HEK293 (cell line): ENCODE results near the gene MICU2.
"Not testable (repeated sequence)": the region's sequence is repeated elsewhere in the genome, so short reads cannot be mapped to it uniquely, and the experiment has no call there.

Source experiments
- CTCF ChIA-PET: fragments of 350-600 bp; formaldehyde crosslinking; extraction: SDS; loops from one replicate; lab custom pipeline; 2021; ENCODE audit warnings: antibody characterized with exemption; lab: Yijun Ruan, JAX
- POLR2A ChIA-PET: fragments of 300-600 bp; formaldehyde crosslinking; extraction: SDS; loops from one replicate; lab custom pipeline; 2020; ENCODE audit warnings: antibody characterized with exemption, inconsistent platforms; lab: Yijun Ruan, JAX
- H3K27ac ChIP-seq: fragments of 200-500 bp; sonication (Bioruptor generic); 2 replicates; pipeline ENCODE4 v1.5.1; 2014; ENCODE audit warnings: low read depth, low read length, control low read depth, inconsistent platforms; ENCODE audit errors: extremely low read depth
- H3K36me3 ChIP-seq, 2 experiments: fragments of 200-500 bp in 1 of 2; sonication (Bioruptor generic) in 1 of 2; 1 replicate in 1 of 2; 2 replicates in 1 of 2; pipeline ENCODE4 v1.5.1; 2014 to 2017; ENCODE audit warnings: inconsistent platforms in 2 of 2, low read length in 2 of 2; ENCODE audit not compliant: control insufficient read depth in 2 of 2, insufficient read depth in 1 of 2
- H3K4me1 ChIP-seq: fragments of 200-500 bp; sonication (Bioruptor generic); 2 replicates; pipeline ENCODE4 v1.5.1; 2014; ENCODE audit warnings: mild to moderate bottlenecking, low read length, inconsistent platforms; ENCODE audit not compliant: control insufficient read depth, insufficient read depth
- H3K4me3 ChIP-seq: 2 replicates; pipeline ENCODE4 v1.5.1; 2011; ENCODE audit warnings: low read depth, mild to moderate bottlenecking, control low read depth, low read length, moderate library complexity
- H3K9me3 ChIP-seq: fragments of 200-500 bp; sonication (Bioruptor generic); 2 replicates; pipeline ENCODE4 v1.5.1; 2014; ENCODE audit warnings: low read depth, low read length, inconsistent platforms; ENCODE audit not compliant: control insufficient read depth, insufficient read depth
- ZNF121 ChIP-seq: fragments of 450-650 bp; formaldehyde crosslinking; IDR thresholded peaks from 2 replicates; pipeline ENCODE4 v1.5.1; 2016; ENCODE audit warnings: missing biosample characterization, missing genetic modification characterization
- ZNF174 ChIP-seq: fragments of 450-650 bp; formaldehyde crosslinking; IDR thresholded peaks from 2 replicates; pipeline ENCODE4 v1.5.0; 2017; ENCODE audit warnings: missing biosample characterization, mild to moderate bottlenecking, missing genetic modification characterization
- ZNF354C ChIP-seq: fragments of 450-650 bp; formaldehyde crosslinking; IDR thresholded peaks from 2 replicates; pipeline ENCODE4 v1.5.1; 2016; ENCODE audit warnings: missing biosample characterization, missing genetic modification characterization, low read depth, borderline replicate concordance
- ZNF529 ChIP-seq: fragments of 450-650 bp; formaldehyde crosslinking; IDR thresholded peaks from 2 replicates; pipeline ENCODE4 v1.5.1; 2017; ENCODE audit warnings: missing genetic modification characterization, missing biosample characterization; ENCODE audit not compliant: insufficient replicate concordance
- ZNF558 ChIP-seq: fragments of 450-650 bp; formaldehyde crosslinking; IDR thresholded peaks from 2 replicates; pipeline ENCODE4 v1.5.1; 2016; ENCODE audit warnings: missing biosample characterization, missing genetic modification characterization
- ZSCAN23 ChIP-seq: fragments of 450-650 bp; formaldehyde crosslinking; IDR thresholded peaks from 2 replicates; pipeline ENCODE4 v1.5.1; 2016; ENCODE audit warnings: missing biosample characterization, missing genetic modification characterization
- ZSCAN30 ChIP-seq: fragments of 450-650 bp; IDR thresholded peaks from 2 replicates; pipeline ENCODE4 v1.5.1; 2018; ENCODE audit warnings: missing biosample characterization, mild to moderate bottlenecking, missing genetic modification characterization, moderate library complexity
- TF ChIP-seq, protein P1 (sequence below): fragments of 450-650 bp; formaldehyde crosslinking; IDR thresholded peaks from 2 replicates; pipeline ENCODE4 v1.5.1; 2016; ENCODE audit warnings: missing biosample characterization, missing genetic modification characterization, low read depth
- TF ChIP-seq, protein P2 (sequence below): fragments of 450-650 bp; formaldehyde crosslinking; IDR thresholded peaks from 2 replicates; pipeline ENCODE4 v1.5.1; 2016; ENCODE audit warnings: missing biosample characterization, missing genetic modification characterization
- TF ChIP-seq, protein P3 (sequence below): fragments of 450-650 bp; formaldehyde crosslinking; IDR thresholded peaks from 2 replicates; pipeline ENCODE4 v1.5.1; 2016; ENCODE audit warnings: missing biosample characterization, missing genetic modification characterization, borderline replicate concordance
- TF ChIP-seq, protein P4 (sequence below): fragments of 450-650 bp; IDR thresholded peaks from 2 replicates; pipeline ENCODE4 v1.5.1; 2018; ENCODE audit warnings: missing biosample characterization, mild to moderate bottlenecking, missing genetic modification characterization

The MICU2 gene

DNA sequence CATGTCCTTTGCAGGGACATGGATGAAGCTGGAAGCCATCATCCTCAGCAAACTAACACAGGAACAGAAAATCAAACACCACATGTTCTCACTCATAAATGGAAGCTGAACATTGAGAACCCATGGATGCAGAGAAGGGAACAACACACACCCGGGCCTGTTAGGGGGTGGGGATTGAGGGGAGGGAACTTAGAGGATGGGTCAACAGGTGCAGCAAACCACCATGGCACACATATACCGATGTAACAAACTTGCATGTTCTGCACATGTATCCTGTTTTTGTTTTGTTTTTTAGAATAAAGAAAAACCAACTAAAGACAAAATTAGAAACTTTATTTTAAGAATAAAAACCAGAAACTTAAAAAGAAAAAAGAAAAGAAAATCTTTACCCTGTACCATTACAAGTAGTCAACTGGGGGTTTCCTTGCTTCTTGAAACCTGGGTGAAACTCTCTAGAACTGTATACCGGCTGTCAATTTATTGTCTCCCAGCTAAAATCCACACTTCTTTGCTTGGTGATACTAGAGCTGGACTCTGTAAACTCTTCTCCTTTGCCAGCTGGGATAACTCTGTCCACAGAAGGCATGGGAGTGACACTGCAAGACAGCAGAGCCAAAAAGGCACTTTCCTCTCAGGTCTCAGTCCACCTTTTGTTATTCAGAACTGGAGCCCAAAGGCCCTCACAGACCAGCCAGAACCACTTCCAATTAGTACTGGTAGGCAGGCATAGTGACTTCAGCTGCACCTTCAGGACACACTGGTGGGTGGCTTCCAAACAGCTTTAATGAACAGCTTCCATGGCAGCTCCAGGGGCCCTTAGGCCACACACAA lies 9.0 kb downstream of the MICU2 start:
- Histone ChIP-seq H3K36me3 (peaks cover 0 to 3% of the 10 kb centered on the region in 2 experiments; a peak in 1 of 3 replicates), H3K4me1 (no peaks in the 10 kb centered on the region), H3K27ac (no peak overlapping the region), H3K9me3 (no peaks in the 10 kb centered on the region), H3K4me3 (no peak overlapping the region)
- TF ChIP-seq ZNF529 (tag by site-specific recombination) (no peak), ZSCAN23 (tag by site-specific recombination) (no peak), ZSCAN30 (tag by site-specific recombination) (no peak), ZNF354C (tag by site-specific recombination) (no peak), ZNF121 (no peak), ZNF174 (tag by site-specific recombination) (no peak)
- TF ChIP-seq, protein P1, sequence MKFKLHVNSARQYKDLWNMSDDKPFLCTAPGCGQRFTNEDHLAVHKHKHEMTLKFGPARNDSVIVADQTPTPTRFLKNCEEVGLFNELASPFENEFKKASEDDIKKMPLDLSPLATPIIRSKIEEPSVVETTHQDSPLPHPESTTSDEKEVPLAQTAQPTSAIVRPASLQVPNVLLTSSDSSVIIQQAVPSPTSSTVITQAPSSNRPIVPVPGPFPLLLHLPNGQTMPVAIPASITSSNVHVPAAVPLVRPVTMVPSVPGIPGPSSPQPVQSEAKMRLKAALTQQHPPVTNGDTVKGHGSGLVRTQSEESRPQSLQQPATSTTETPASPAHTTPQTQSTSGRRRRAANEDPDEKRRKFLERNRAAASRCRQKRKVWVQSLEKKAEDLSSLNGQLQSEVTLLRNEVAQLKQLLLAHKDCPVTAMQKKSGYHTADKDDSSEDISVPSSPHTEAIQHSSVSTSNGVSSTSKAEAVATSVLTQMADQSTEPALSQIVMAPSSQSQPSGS (tag by site-specific recombination), result no peak
- TF ChIP-seq, protein P2, sequence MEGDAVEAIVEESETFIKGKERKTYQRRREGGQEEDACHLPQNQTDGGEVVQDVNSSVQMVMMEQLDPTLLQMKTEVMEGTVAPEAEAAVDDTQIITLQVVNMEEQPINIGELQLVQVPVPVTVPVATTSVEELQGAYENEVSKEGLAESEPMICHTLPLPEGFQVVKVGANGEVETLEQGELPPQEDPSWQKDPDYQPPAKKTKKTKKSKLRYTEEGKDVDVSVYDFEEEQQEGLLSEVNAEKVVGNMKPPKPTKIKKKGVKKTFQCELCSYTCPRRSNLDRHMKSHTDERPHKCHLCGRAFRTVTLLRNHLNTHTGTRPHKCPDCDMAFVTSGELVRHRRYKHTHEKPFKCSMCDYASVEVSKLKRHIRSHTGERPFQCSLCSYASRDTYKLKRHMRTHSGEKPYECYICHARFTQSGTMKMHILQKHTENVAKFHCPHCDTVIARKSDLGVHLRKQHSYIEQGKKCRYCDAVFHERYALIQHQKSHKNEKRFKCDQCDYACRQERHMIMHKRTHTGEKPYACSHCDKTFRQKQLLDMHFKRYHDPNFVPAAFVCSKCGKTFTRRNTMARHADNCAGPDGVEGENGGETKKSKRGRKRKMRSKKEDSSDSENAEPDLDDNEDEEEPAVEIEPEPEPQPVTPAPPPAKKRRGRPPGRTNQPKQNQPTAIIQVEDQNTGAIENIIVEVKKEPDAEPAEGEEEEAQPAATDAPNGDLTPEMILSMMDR (tag by site-specific recombination), result no peak
- TF ChIP-seq, protein P3, sequence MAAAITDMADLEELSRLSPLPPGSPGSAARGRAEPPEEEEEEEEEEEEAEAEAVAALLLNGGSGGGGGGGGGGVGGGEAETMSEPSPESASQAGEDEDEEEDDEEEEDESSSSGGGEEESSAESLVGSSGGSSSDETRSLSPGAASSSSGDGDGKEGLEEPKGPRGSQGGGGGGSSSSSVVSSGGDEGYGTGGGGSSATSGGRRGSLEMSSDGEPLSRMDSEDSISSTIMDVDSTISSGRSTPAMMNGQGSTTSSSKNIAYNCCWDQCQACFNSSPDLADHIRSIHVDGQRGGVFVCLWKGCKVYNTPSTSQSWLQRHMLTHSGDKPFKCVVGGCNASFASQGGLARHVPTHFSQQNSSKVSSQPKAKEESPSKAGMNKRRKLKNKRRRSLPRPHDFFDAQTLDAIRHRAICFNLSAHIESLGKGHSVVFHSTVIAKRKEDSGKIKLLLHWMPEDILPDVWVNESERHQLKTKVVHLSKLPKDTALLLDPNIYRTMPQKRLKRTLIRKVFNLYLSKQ (tag by site-specific recombination), result no peak
- ChIA-PET CTCF (interaction anchor here (1.3 kb wide), 1 partner anchor 9 kb away, joined by 3 read pairs; no protein-coding TSS in a partner anchor), POLR2A (interaction anchor here (1.2 kb wide), 1 partner anchor 9 kb away, joined by 6 read pairs; the partner anchor contains the start of gene MICU2)

DNA sequence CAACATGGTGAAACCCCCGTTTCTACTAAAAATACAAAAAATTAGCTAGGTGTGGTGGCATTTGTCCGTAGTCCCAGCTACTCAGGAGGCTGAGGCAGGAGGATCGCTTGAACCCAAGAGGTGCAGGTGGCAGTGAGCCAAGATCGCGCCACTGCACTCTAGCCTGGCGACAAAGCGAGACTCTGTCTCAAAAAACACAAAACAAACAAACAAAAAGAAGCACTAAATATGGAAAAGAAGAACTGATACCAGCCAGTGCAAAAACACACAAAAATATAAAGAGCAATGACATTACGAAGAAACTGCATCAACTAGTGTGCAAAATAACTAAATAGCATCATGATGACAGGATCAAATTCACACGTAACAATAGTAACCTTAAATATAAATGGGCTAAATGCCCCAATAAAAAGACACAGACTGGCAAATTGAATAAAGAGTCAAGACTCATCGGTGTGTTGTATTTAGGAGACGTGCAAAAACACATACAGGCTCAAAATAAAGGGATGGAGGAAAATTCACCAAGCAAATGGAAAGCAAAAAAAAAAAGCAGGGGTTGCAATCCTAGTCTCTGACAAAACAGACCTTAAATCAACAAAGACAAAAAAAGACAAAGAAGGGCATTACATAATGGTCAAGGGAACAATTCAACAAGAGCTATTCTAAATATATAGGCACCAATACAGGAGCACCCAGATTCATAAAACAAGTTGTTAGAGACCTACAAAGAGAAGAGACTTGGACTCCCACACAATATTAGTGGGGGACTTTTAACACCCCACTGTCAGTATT lies 13.1 kb downstream of the MICU2 start:
- H3K36me3 ChIP-seq, H3K9me3 ChIP-seq, H3K27ac ChIP-seq, POLR2A ChIA-PET, H3K4me3 ChIP-seq, H3K4me1 ChIP-seq: not testable (repeated sequence)
- CTCF ChIA-PET, result interaction anchor here (0.7 to 0.9 kb wide), 3 partner anchors 8 to 762 kb away, joined by 3 to 4 read pairs (median 3); no protein-coding TSS in a partner anchor
- peak; percentile 80 for TF ChIP-seq ZNF558 (tag by site-specific recombination)

DNA sequence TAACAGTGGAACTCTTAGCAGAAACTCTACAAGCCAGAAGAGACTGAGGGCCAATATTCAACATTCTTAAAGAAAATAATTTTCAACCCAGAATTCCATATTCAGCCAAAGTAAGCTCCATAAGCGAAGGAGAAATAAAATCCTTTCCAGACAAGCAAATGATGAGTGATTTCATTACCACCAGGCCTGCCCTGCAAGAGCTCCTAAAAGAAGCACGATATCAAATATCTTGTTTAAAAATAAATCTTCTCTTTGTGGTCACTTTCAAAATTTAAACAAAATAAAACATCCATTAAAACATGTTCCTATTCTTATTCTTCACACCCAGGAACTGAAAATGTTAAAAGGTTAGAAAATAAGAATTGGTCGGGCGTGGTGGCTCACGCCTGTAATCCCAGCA lies 13.7 kb downstream of the MICU2 start:
- TF ChIP-seq, protein P4, sequence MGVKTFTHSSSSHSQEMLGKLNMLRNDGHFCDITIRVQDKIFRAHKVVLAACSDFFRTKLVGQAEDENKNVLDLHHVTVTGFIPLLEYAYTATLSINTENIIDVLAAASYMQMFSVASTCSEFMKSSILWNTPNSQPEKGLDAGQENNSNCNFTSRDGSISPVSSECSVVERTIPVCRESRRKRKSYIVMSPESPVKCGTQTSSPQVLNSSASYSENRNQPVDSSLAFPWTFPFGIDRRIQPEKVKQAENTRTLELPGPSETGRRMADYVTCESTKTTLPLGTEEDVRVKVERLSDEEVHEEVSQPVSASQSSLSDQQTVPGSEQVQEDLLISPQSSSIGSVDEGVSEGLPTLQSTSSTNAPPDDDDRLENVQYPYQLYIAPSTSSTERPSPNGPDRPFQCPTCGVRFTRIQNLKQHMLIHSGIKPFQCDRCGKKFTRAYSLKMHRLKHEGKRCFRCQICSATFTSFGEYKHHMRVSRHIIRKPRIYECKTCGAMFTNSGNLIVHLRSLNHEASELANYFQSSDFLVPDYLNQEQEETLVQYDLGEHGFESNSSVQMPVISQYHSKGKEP (tag by site-specific recombination), result no peak
- CTCF ChIA-PET, result interaction anchor here (0.9 kb wide), 2 partner anchors 8 to 762 kb away, joined by 3 read pairs; no protein-coding TSS in a partner anchor
- POLR2A ChIA-PET, result no interaction called here

DNA sequence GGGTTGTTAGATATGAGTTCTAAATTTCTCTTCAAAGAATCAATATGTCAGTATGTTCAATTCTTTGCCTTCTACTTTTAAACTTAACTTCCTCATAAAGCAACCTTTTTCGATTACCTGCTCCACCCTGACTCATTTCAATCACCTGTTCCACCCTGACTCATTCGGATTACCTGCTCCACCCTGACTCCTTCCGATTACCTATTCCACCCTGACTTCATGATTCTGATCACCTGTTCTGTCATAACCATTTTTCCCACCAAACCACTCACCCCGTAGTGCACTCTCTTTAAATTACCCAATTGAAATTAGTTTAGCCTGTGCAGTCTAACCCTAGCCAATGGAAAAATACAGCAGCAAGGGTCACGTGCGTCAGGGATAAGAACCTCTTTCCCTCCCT lies 14.5 kb downstream of the MICU2 start:
- H3K27ac ChIP-seq, H3K4me1 ChIP-seq, H3K36me3 ChIP-seq, H3K4me3 ChIP-seq, H3K9me3 ChIP-seq, CTCF ChIA-PET, POLR2A ChIA-PET: not testable (repeated sequence)

More for the DNA sequence above, 13.7 kb downstream of the MICU2 start:
- Histone ChIP-seq H3K9me3 (no peaks in the 10 kb centered on the region), H3K27ac (no peak overlapping the region), H3K4me1 (no peaks in the 10 kb centered on the region), H3K36me3 (no peaks in the 10 kb centered on the region), H3K4me3 (no peak overlapping the region)

DNA sequence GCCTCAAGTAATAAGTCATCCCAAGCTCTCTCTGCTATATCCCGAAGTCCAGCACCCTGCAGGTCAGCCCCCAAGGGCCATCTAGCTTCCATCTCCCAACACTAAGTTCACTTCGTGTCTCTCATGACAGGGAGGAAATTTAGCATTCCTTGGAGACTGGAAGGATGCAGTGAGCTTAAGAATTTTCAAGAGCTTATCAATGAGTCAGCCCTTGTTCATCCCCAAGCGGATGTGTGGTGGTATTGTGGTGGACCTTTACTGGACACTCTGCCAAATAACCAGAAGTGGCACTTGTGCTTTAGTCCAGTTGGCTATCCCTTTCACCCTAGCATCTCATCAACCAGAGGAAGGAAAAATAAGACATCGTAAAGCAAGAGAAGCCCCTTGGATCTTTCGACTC lies 15.6 kb downstream of the MICU2 start:
- H3K4me3 ChIP-seq, H3K36me3 ChIP-seq, H3K27ac ChIP-seq, POLR2A ChIA-PET, H3K4me1 ChIP-seq, H3K9me3 ChIP-seq: not testable (repeated sequence)
- CTCF ChIA-PET, result interaction anchor here (1.3 kb wide), 1 partner anchor 12 kb away, joined by 5 read pairs; no protein-coding TSS in a partner anchor
